Stromal cell of bone marrow (primary cell): ENCODE measurements around the gene LARP1B.
"Not testable (repeated sequence)": the region's sequence is repeated elsewhere in the genome, so short reads cannot be mapped to it uniquely, and the experiment has no call there.

Experiments
- DNase-seq: peaks from one replicate; pipeline ENCODE4 v3.0.0-alpha.2; 2012; ENCODE audit warnings: low read depth

Gene LARP1B

GRCh38 chr4:128135391-128135790 is 74.3 kb downstream of the LARP1B start:
- no peak for DNase-seq

- no peak for DNase-seq
These were observed 80.8 kb downstream of the LARP1B start for GRCh38 chr4:128141866-128142265.

- DNase-seq: no peak
These were observed 84.6 kb downstream of the LARP1B start for GRCh38 chr4:128145727-128146126.

- DNase-seq: no peak
These were observed 92.7 kb downstream of the LARP1B start for GRCh38 chr4:128153800-128154199.

GRCh38 chr4:128155231-128155855 is 94.2 kb downstream of the LARP1B start:
- no peak for DNase-seq

GRCh38 chr4:128155874-128156456 is 94.9 kb downstream of the LARP1B start:
- no peak for DNase-seq

GRCh38 chr4:128156472-128156871 is 95.4 kb downstream of the LARP1B start:
- not testable (repeated sequence) for DNase-seq

- no peak for DNase-seq
These were observed 97.8 kb downstream of the LARP1B start for GRCh38 chr4:128158894-128159293.

- no peak for DNase-seq
These were observed 98.9 kb downstream of the LARP1B start for GRCh38 chr4:128159967-128160366.

GRCh38 chr4:128161138-128161537 is 100.0 kb downstream of the LARP1B start:
- DNase-seq: no peak

- DNase-seq: no peak
These were observed 101.3 kb downstream of the LARP1B start for GRCh38 chr4:128162434-128162833.

- DNase-seq: no peak
These were observed 102.3 kb downstream of the LARP1B start for GRCh38 chr4:128163177-128164117.

- no peak for DNase-seq
These were observed 105.9 kb downstream of the LARP1B start for GRCh38 chr4:128166982-128167381.

- DNase-seq: no peak
These were observed 107.6 kb downstream of the LARP1B start for GRCh38 chr4:128168701-128169100.

- no peak for DNase-seq
These were observed 108.1 kb downstream of the LARP1B start for GRCh38 chr4:128169245-128169644.

- no peak for DNase-seq
These were observed 115.5 kb downstream of the LARP1B start for GRCh38 chr4:128176643-128177042.

- no peak for DNase-seq
These were observed 116.4 kb downstream of the LARP1B start for GRCh38 chr4:128177498-128177897.

GRCh38 chr4:128186623-128187022 is 125.5 kb downstream of the LARP1B start:
- no peak for DNase-seq

- DNase-seq: peak; percentile 48
These were observed 130.1 kb downstream of the LARP1B start for GRCh38 chr4:128191115-128191781.

GRCh38 chr4:128220286-128221235 is 159.4 kb downstream of the LARP1B start:
- DNase-seq: peak; percentile 33

- no peak for DNase-seq
These were observed 160.5 kb downstream of the LARP1B start for GRCh38 chr4:128221586-128221985.
